K562 (cell line): ENCODE data around the gene CPZ.

Experiments
- EP300 ChIP-seq: IDR thresholded peaks from 2 replicates; pipeline ENCODE4 v1.6.1; 2012; ENCODE audit warnings: low read length, improper control_type of control experiment
- GATA2 ChIP-seq: sonication (generic); formaldehyde crosslinking; IDR thresholded peaks from 2 replicates; pipeline ENCODE4 v1.4.0; 2020; ENCODE audit warnings: mild to moderate bottlenecking, missing genetic modification reagents
- JUND ChIP-seq, 2 experiments: IDR thresholded peaks; 2 replicates in 1 of 2; 3 replicates in 1 of 2; pipeline ENCODE4 v1.6.1; 2011; ENCODE audit warnings: borderline replicate concordance in 2 of 2, low read depth in 2 of 2, low read length in 2 of 2, improper control_type of control experiment in 1 of 2, missing biosample characterization in 1 of 2, missing genetic modification characterization in 1 of 2, missing genetic modification reagents in 1 of 2
- KAT7 ChIP-seq: sonication (generic); formaldehyde crosslinking; IDR thresholded peaks from 2 replicates; pipeline ENCODE4 v1.8.0; 2022; ENCODE audit warnings: missing genetic modification reagents, mild to moderate bottlenecking, borderline replicate concordance
- SP1 ChIP-seq: sonication (generic); formaldehyde crosslinking; IDR thresholded peaks from 2 replicates; pipeline ENCODE4 v1.8.1; 2022; ENCODE audit warnings: mild to moderate bottlenecking, missing genetic modification reagents

GRCh38 chr4:8647094-8647570 is 54.6 kb downstream of the CPZ start:
- no peak for TF ChIP-seq KAT7
- no peak for TF ChIP-seq SP1 (CRISPR knock-in tag)
- TF ChIP-seq JUND (IDR thresholded peaks at IDR 0.05; ENCODE audit: borderline replicate concordance, low read depth, low read length), result no peak
- no peak for TF ChIP-seq JUND (tag; IDR thresholded peaks at IDR 0.05; ENCODE audit: borderline replicate concordance, low read depth, low read length)
- TF ChIP-seq GATA2 (CRISPR knock-in tag), result no peak
- no peak for TF ChIP-seq EP300
